SK-N-SH treated with all-trans-retinoic acid at 6 μM for 48 hours (cell line): ENCODE measurements around the gene ASTN2.

Source experiments
- ATAC-seq: fragments of 200-7000 bp; cut with Tn5 transposase; 3 replicates; pipeline ENCODE4 v1.9.1; 2020; ENCODE audit warnings: mild to moderate bottlenecking, moderate library complexity
- ARNTL ChIP-seq: fragments of 450-650 bp; formaldehyde crosslinking; IDR thresholded peaks from 2 replicates; pipeline ENCODE4 v1.5.0; 2020; ENCODE audit warnings: low read depth, mild to moderate bottlenecking, moderate library complexity, borderline replicate concordance
- BACH2 ChIP-seq: fragments of 250-450 bp; sonication (Bioruptor Pico); IDR thresholded peaks from 2 replicates; pipeline ENCODE4 v1.9.0; 2021; ENCODE audit warnings: mild to moderate bottlenecking, borderline replicate concordance
- CREB5 ChIP-seq: fragments of 250-450 bp; sonication (Bioruptor Pico); IDR thresholded peaks from 2 replicates; pipeline ENCODE4 v1.5.1; 2020; ENCODE audit warnings: low read depth, mild to moderate bottlenecking, moderate library complexity
- CSDC2 ChIP-seq: fragments of 250-450 bp; sonication (Bioruptor Pico); IDR thresholded peaks from 2 replicates; pipeline ENCODE4 v1.5.0; 2020; ENCODE audit warnings: mild to moderate bottlenecking, moderate library complexity
- CSRNP3 ChIP-seq: fragments of 250-450 bp; sonication (Bioruptor Pico); IDR thresholded peaks from 2 replicates; pipeline ENCODE4 v1.5.1; 2021; ENCODE audit warnings: mild to moderate bottlenecking, moderate library complexity
- GLIS3 ChIP-seq: fragments of 250-450 bp; sonication (Bioruptor Pico); IDR thresholded peaks from 2 replicates; pipeline ENCODE4 v1.5.0; 2020; ENCODE audit warnings: mild to moderate bottlenecking, moderate library complexity
- ISL1 ChIP-seq: fragments of 250-450 bp; sonication (Bioruptor Pico); IDR thresholded peaks from 2 replicates; pipeline ENCODE4 v2.1.2; 2022; ENCODE audit warnings: mild to moderate bottlenecking, moderate library complexity
- OSR1 ChIP-seq: fragments of 250-450 bp; sonication (Bioruptor Pico); IDR thresholded peaks from 2 replicates; pipeline ENCODE4 v1.8.0; 2022; ENCODE audit warnings: moderate library complexity, mild to moderate bottlenecking, inconsistent platforms
- PATZ1 ChIP-seq: fragments of 250-450 bp; sonication (Bioruptor Pico); IDR thresholded peaks from 2 replicates; pipeline ENCODE4 v1.8.0; 2020; ENCODE audit warnings: mild to moderate bottlenecking, moderate library complexity, borderline replicate concordance
- POU6F1 ChIP-seq: fragments of 250-450 bp; sonication (Bioruptor Pico); IDR thresholded peaks from 2 replicates; pipeline ENCODE4 v1.8.0; 2021; ENCODE audit warnings: low read depth, mild to moderate bottlenecking, moderate library complexity, borderline replicate concordance
- PPARA ChIP-seq: fragments of 250-450 bp; sonication (Bioruptor Pico); IDR thresholded peaks from 2 replicates; pipeline ENCODE4 v1.5.0; 2020; ENCODE audit warnings: mild to moderate bottlenecking, borderline replicate concordance
- RARB ChIP-seq: fragments of 250-450 bp; sonication (Bioruptor Pico); IDR thresholded peaks from 2 replicates; pipeline ENCODE4 v1.8.0; 2021; ENCODE audit warnings: mild to moderate bottlenecking, moderate library complexity
- SNAI2 ChIP-seq: fragments of 250-450 bp; sonication (Bioruptor Pico); IDR thresholded peaks from 2 replicates; pipeline ENCODE4 v1.5.0; 2020; ENCODE audit warnings: mild to moderate bottlenecking, moderate library complexity
- TCF4 ChIP-seq: fragments of 250-450 bp; sonication (Bioruptor Pico); IDR thresholded peaks from 2 replicates; pipeline ENCODE4 v1.8.0; 2021; ENCODE audit warnings: mild to moderate bottlenecking, moderate library complexity, borderline replicate concordance
- TOX ChIP-seq: fragments of 250-450 bp; sonication (Bioruptor Pico); IDR thresholded peaks from 2 replicates; pipeline ENCODE4 v1.8.0; 2021; ENCODE audit warnings: mild to moderate bottlenecking, moderate library complexity, borderline replicate concordance
- TSHZ2 ChIP-seq: fragments of 250-450 bp; sonication (Bioruptor Pico); IDR thresholded peaks from 2 replicates; pipeline ENCODE4 v1.5.0; 2020; ENCODE audit warnings: mild to moderate bottlenecking, moderate library complexity
- ZC3H10 ChIP-seq: fragments of 250-450 bp; sonication (Bioruptor Pico); IDR thresholded peaks from 2 replicates; pipeline ENCODE4 v1.5.1; 2021; ENCODE audit warnings: mild to moderate bottlenecking, moderate library complexity
- ZFP3 ChIP-seq: fragments of 250-450 bp; sonication (Bioruptor Pico); IDR thresholded peaks from 2 replicates; pipeline ENCODE4 v1.5.0; 2020; ENCODE audit warnings: mild to moderate bottlenecking, moderate library complexity
- ZFP30 ChIP-seq: fragments of 450-650 bp; formaldehyde crosslinking; IDR thresholded peaks from 2 replicates; pipeline ENCODE4 v1.5.0; 2022; ENCODE audit warnings: mild to moderate bottlenecking, moderate library complexity
- ZNF565 ChIP-seq: fragments of 450-650 bp; formaldehyde crosslinking; conservative IDR thresholded peaks from 2 replicates; pipeline ENCODE4 v1.5.0; 2020; ENCODE audit warnings: low read depth, mild to moderate bottlenecking, moderate library complexity
- ZNF70 ChIP-seq: fragments of 450-650 bp; formaldehyde crosslinking; IDR thresholded peaks from 2 replicates; pipeline ENCODE4 v1.5.0; 2020; ENCODE audit warnings: mild to moderate bottlenecking, moderate library complexity
- ZNF8 ChIP-seq: fragments of 450-650 bp; formaldehyde crosslinking; IDR thresholded peaks from 2 replicates; pipeline ENCODE4 v1.5.0; 2020; ENCODE audit warnings: mild to moderate bottlenecking, moderate library complexity

Gene ASTN2

GRCh38 chr9:116985596-116985995 is 429.3 kb downstream of the ASTN2 start:
- no peak for ATAC-seq
- TF ChIP-seq TCF4 (CRISPR knock-in tag): no peak
- no peak for TF ChIP-seq SNAI2 (CRISPR knock-in tag)
- no peak for TF ChIP-seq ISL1 (CRISPR knock-in tag)
- TF ChIP-seq BACH2 (CRISPR knock-in tag): no peak
- TF ChIP-seq GLIS3 (CRISPR knock-in tag): no peak
- TF ChIP-seq OSR1 (CRISPR knock-in tag): no peak
- TF ChIP-seq TOX (CRISPR knock-in tag): no peak
- TF ChIP-seq ZNF70 (CRISPR knock-in tag): no peak
- TF ChIP-seq ZNF8 (CRISPR knock-in tag): no peak
- no peak for TF ChIP-seq TSHZ2 (CRISPR knock-in tag)
- TF ChIP-seq, all 23 proteins: peak for 0

GRCh38 chr9:116984111-116984510 is 430.7 kb downstream of the ASTN2 start:
- no peak for TF ChIP-seq TSHZ2 (CRISPR knock-in tag)
- TF ChIP-seq ZNF8 (CRISPR knock-in tag): no peak
- TF ChIP-seq OSR1 (CRISPR knock-in tag): no peak
- TF ChIP-seq PPARA (CRISPR knock-in tag): no peak
- no peak for TF ChIP-seq ZFP3 (CRISPR knock-in tag)
- no peak for TF ChIP-seq CREB5
- no peak for TF ChIP-seq POU6F1 (CRISPR knock-in tag)
- no peak for TF ChIP-seq ZNF565
- TF ChIP-seq SNAI2 (CRISPR knock-in tag): no peak
- no peak for TF ChIP-seq BACH2 (CRISPR knock-in tag)
- TF ChIP-seq CSDC2 (CRISPR knock-in tag): no peak
- no peak for TF ChIP-seq PATZ1
- no peak for TF ChIP-seq TCF4 (CRISPR knock-in tag)
- TF ChIP-seq ZC3H10: no peak
- TF ChIP-seq GLIS3 (CRISPR knock-in tag): no peak
- no peak for TF ChIP-seq CSRNP3 (CRISPR knock-in tag)
- TF ChIP-seq RARB (CRISPR knock-in tag): no peak
- no peak for TF ChIP-seq ZFP30
- TF ChIP-seq ARNTL (CRISPR knock-in tag): no peak
- TF ChIP-seq TOX (CRISPR knock-in tag): no peak
- TF ChIP-seq, all 23 proteins: peak for 0
- no peak for ATAC-seq
